NCI-H774 (cell line): ENCODE measurements around the gene ITLN2.
"Not testable (repeated sequence)": the region's sequence is repeated elsewhere in the genome, so short reads cannot be mapped to it uniquely, and the experiment has no call there.

Experiments
- DNase-seq: peaks from one replicate; lab custom pipeline; 2025; lab: John Stamatoyannopoulos, UW

ITLN2 gene

DNA sequence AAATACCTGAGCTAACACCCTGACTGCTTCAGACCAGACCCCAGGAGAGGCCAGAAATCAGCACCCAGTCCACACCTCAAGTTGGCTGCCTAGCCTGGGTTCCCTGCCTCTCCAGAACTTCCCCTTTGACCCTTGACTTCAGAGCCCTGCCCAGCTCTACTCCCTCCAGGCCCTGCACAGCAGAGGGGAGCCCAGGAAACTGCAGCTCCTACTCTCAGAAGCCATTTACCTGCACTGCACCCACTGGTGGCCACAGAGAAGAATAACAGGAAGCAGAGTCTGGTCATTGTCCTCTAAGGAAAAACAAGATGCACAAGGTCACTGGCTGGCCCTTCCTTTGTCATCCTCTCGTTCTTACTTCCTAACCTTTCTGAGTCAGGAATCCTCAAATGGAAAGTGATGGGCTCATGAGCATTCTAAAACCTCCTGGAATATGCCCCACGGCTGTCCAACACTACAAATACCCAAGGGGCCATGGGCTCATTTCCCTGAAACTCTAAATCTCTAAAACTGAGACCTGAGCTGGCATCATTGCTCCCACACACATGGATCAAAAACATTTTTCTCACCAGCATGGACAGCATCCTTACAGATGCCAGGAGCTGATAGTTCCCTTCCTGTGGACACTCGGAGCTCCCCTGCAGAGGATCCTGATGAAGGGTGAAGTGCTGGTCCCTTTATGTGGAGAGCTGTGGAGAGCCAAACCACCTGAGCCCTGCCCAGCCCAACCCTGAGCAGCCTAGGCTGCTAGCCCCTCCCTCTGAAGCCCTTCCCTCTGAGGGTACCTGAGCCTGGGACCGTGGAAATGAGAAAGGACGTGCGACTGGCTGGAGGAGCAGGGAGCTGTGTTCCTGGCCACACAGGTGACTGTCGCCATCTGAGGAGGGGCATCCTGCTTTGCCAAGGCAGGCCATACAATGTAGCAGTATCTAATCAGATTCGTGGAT lies at the start of gene ITLN2:
Gene ITLN2 (minus strand): TSS at position 652 of the 947 bp plus-strand sequence. CDS start 68 bp downstream, at position 584.
- no peak for DNase-seq

- no peak for DNase-seq
Observed at GRCh38 chr1:161001525-161001924, 46.9 kb upstream of the ITLN2 start.

DNA sequence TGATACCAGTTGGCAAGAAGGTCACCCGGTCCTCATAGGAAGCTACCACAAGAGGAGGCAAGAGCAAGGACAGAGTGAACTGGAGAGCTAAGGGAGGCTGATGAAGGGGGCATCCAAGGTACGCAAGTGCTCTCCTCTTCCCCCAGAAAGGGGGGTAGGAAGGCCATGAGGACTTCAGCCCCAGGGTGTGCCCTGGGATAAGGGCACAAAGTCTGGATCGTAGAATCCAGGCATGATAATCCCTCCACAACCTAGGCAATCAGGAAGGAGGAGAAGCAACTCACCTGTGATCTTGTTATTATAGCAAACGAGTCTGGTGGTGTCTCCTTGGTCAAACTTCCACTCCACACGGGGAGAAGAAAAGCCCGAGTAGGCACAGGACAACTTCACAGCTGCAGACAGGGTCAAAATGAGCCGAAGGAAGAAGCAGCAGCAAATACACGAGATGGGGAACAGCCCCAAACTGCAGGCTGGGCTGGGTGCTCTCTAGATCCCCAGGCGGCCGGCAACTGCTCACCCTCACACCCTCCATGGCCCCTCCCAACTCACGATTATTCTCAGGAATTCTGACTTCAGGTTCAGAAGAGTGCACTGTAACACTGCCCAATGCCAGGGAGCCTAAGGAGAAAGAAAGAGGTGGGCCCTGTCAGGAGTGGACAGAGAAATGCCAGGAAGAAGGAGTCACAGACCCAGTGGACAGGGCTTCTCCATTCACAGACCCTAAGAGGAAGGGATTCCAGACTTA lies 46.3 kb upstream of the ITLN2 start:
- no peak for DNase-seq

DNA sequence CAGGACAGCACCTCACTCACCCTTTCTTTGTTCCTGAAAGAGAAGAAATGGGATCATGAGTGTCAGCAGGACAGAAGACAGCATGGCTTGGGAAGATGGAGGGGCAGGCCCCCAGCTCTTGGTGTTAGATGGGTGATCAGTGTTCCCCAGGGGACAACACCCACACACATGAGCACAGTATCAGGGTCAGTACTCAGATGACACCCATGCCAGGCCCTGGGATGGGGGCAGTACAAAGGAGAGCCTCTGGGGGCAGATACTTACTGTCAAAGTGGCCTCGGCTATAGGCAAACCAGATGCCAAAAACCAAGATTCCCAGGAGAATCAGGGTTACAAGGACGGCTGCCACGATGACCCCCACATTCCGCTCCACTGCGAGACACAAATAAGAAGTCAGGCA lies 44.8 kb upstream of the ITLN2 start:
- DNase-seq, result no peak

GRCh38 chr1:160997323-160998038 lies 42.9 kb upstream of the ITLN2 start:
- DNase-seq, result no peak

DNA sequence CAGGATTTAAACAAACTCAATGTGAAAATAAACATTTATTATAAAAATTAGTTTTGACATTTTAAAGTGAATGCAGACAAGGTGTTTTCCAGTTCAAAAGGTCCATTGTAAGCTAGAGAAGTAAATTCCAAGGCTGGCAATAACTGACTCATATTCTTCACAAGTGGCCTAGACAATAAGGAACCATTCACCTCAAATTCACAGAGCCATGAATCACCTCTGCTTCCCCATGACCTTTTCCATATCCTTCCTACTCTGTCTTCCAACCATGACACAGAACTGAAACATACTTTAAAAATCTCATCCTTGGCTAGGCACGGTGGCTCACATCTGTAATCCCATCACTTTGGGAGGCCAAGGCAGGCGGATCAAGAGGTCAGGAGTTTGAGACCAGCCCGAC lies 41.6 kb upstream of the ITLN2 start:
- DNase-seq, result no peak

GRCh38 chr1:160993544-160994193 lies 39.1 kb upstream of the ITLN2 start:
- no peak for DNase-seq

DNA sequence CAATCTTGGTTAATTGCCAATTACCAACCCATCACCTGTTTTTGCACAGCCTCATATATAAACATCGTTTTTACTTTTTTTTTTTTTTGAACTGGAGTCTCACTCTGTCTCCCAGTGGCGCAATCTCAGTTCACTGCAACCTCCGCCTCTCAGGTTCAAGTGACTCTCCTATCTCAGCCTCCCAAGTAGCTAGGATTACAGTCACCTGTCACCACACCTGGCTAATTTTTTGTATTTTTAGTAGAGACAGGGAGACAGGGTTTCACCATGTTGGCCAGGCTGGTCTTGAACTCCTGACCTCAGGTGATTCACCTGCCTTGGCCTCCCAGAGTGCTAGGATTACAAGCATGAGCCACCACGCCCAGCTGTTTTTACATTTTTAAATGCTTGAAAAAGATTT lies 37.4 kb upstream of the ITLN2 start:
- DNase-seq, result not testable (repeated sequence)

DNA sequence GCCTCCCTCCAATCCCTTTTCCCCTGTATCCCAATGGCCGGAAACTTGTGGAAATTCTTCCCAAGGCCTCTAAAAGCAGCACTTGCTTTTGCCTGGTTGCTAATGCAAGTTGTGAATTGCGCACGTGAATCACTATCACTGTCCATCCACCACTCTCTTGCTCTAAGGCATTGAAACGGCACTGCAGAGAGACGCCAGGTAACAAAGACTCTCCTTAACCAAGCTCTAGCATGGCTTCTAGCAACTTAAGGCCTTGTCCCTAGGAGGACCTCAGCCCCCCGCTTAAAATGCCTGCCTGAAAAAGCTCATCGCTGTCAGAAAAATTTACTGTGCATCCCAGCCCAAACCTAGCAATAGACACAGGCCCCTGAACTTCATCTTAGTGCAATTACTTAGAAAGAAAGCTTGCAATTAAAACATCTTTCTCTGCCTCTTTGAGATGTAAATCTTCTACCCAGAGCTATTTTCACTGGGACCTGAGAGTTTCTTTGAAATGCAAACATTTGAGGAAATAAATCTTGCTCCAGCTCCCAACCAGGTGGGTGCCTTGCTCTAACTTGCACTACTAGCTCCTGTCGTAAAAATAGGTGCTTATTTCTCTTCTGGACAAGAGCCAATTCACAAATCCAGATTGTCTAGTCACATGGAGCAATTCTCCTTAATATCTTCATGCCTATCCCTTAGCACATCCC lies 32.9 kb upstream of the ITLN2 start:
- no peak for DNase-seq

GRCh38 chr1:160985723-160986122 lies 31.1 kb upstream of the ITLN2 start:
- DNase-seq, result no peak

DNA sequence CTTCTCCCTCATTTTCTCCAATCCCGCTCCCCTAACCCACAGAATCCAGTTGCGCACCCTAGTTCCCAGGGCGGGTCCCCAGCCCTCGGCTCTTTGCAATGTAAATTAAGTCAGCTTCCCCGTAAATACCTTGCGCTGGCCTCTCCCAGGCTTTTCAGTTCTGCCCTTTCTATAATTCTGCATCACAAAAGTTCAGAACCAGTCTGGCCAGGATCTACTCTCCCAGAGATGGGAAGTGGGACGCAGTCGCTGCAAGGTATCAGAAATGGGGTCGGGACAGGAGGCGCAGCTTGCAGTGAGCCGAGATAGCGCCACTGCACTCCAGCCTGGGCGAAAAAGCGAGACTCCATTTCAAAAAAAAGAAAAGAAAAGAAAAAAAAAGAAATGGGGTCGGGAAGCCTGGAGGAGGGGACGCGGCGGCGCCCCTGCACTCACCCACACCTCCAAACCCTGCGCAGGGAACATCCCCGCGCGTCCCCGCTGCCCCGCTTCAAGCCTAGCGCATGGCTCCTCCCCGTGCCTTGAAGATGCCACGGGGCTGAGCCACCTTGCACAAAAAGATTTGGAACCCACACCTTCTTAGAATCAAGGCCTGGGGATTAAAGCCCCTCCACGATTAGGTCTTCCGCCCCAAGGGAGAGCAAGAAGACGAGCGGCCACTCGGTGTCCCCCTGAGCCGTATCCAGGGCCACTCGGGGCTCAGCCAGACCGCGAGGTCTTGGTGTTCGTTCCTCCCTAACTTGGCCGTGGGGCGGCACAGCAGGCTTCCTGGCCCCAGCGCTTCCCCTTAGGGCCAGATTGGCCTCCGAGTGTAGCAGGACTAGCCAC lies 27.2 kb upstream of the ITLN2 start:
- DNase-seq, result no peak

GRCh38 chr1:160979286-160979685 lies 24.7 kb upstream of the ITLN2 start:
- no peak for DNase-seq

DNA sequence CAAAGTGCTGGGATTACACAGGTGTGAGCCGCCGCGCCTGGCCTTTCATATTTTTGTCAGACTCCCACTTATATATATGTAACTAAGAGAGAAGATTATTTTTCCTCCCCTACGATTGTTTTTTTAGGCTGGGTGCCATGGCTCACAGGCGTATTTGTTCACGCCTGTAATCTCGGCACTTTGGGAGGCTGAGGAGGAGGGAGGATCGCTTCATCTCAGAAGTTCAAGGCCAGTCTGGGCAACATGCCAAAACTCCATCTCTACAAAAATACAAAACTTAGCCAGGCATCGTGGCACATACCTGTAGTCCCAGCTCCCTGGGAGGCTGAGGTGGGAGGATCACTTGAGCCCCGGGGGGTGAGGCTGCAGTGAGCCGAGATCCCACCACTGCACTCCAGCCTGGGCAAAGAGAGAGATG lies 23.9 kb upstream of the ITLN2 start:
- DNase-seq, result peak; percentile 5

- DNase-seq, result no peak
Observed at GRCh38 chr1:160975026-160975425, 20.4 kb upstream of the ITLN2 start.

DNA sequence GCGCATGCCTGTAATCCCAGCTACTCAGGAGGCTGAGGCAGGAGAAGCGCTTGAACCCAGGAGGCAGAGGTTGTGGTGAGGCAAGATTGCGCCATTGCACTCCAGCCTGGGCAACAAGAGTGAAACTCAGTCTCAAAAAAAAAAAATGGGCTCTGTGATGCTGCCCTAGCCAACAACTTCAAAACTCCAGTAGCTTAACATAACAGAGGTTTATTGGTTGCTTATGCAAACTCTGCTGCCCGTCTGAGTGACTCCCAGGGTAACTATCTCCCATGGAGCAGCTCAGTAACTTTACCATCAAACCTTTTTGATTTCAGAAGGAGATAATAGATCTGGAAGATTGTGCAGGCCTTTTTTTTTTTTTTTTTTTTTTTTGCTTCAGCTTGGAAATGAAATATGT lies 18.9 kb upstream of the ITLN2 start:
- no peak for DNase-seq

- no peak for DNase-seq
Observed at GRCh38 chr1:160972939-160973338, 18.3 kb upstream of the ITLN2 start.

GRCh38 chr1:160971618-160972056 lies 17.0 kb upstream of the ITLN2 start:
- no peak for DNase-seq

DNA sequence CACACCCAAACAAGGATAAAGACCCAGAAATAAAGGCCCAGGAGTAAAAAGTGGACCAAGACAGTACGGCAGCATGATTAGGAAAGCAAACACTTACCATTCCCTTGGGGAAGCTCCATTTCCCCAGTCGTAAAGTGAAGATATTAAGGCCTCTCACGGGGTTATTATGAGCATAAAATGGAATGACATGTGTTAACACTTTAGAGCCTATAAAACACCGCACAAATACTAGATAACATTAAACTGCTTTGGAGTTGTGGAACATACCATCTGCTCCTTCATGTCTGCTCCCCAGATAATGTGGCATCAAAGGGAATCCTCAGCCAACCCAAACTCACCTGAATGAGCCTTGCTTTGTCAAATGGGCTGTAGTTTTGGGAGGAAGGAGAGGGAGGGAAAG lies 8.9 kb upstream of the ITLN2 start:
- no peak for DNase-seq

GRCh38 chr1:160961419-160961818 lies 6.8 kb upstream of the ITLN2 start:
- DNase-seq, result no peak

- no peak for DNase-seq
Observed at GRCh38 chr1:160956966-160957365, 2.4 kb upstream of the ITLN2 start.
